Gastrocnemius medialis (tissue), 4 donors: ENCODE data around the gene HSDL2.

Source experiments
- CTCF ChIP-seq, 5 experiments: fragments of 450-650 bp in 3 of 5; fragments of 200-600 bp in 2 of 5; sonication (generic) in 2 of 5; IDR thresholded peaks in 4 of 5; conservative IDR thresholded peaks in 1 of 5; 1 replicate in 4 of 5; 2 replicates in 1 of 5; pipeline ENCODE4 v1.5.1; 2016 to 2019; ENCODE audit warnings: antibody characterized with exemption in 5 of 5, mild to moderate bottlenecking in 3 of 5, moderate library complexity in 3 of 5
- POLR2A ChIP-seq, 2 donors: fragments of 450-650 bp; IDR thresholded peaks; one replicate each; pipeline ENCODE4 v1.6.1; 2017; ENCODE audit warnings: antibody characterized with exemption in 2 of 2, mild to moderate bottlenecking in 2 of 2, moderate library complexity in 2 of 2

- no peak for TF ChIP-seq POLR2A (IDR thresholded peaks at IDR 0.05)
- TF ChIP-seq CTCF (IDR thresholded peaks at IDR 0.05 in 4 of 5, conservative IDR thresholded peaks at IDR 0.05 in 1 of 5), result no peak
These were observed 4.8 kb downstream of the HSDL2 start for GRCh38 chr9:112384690-112385089.
